Gastroesophageal sphincter (tissue), 3 donors: Measurements from ENCODE around the gene AGPAT1.

ENCODE experiments used
- EP300 ChIP-seq: sonication (generic); formaldehyde crosslinking; IDR thresholded peaks from one replicate; pipeline ENCODE4 v1.6.1; 2017; ENCODE audit warnings: antibody characterized with exemption, mild to moderate bottlenecking
- POLR2A ChIP-seq, 2 donors: fragments of 450-650 bp; IDR thresholded peaks; one replicate each; pipeline ENCODE4 v1.6.1; 2017; ENCODE audit warnings: antibody characterized with exemption in 2 of 2, mild to moderate bottlenecking in 2 of 2, moderate library complexity in 1 of 2
- POLR2AphosphoS5 ChIP-seq: sonication (generic); formaldehyde crosslinking; IDR thresholded peaks from one replicate; pipeline ENCODE4 v1.6.1; 2017; ENCODE audit warnings: antibody characterized with exemption
- TF ChIP-seq, protein P1 (sequence below), 4 experiments: fragments of 200-600 bp in 2 of 4; fragments of 450-650 bp in 2 of 4; sonication (generic) in 1 of 4; IDR thresholded peaks; one replicate each; pipeline ENCODE4 v1.5.1; 2017 to 2019; ENCODE audit warnings: antibody characterized with exemption in 4 of 4, mild to moderate bottlenecking in 2 of 4, moderate library complexity in 2 of 4

- TF ChIP-seq, protein P1, sequence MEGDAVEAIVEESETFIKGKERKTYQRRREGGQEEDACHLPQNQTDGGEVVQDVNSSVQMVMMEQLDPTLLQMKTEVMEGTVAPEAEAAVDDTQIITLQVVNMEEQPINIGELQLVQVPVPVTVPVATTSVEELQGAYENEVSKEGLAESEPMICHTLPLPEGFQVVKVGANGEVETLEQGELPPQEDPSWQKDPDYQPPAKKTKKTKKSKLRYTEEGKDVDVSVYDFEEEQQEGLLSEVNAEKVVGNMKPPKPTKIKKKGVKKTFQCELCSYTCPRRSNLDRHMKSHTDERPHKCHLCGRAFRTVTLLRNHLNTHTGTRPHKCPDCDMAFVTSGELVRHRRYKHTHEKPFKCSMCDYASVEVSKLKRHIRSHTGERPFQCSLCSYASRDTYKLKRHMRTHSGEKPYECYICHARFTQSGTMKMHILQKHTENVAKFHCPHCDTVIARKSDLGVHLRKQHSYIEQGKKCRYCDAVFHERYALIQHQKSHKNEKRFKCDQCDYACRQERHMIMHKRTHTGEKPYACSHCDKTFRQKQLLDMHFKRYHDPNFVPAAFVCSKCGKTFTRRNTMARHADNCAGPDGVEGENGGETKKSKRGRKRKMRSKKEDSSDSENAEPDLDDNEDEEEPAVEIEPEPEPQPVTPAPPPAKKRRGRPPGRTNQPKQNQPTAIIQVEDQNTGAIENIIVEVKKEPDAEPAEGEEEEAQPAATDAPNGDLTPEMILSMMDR (IDR thresholded peaks at IDR 0.05) = no peak
- no peak for TF ChIP-seq POLR2A (IDR thresholded peaks at IDR 0.05)
- TF ChIP-seq POLR2AphosphoS5 = no peak
- no peak for TF ChIP-seq EP300
These were observed 29.2 kb downstream of the AGPAT1 start for GRCh38 chr6:32146687-32147086.
